GM12872 (cell line): ENCODE results near the gene BIRC2.

Experiments used
- TF ChIP-seq, protein P1 (sequence below): IDR thresholded peaks from 3 replicates; pipeline ENCODE4 v1.5.1; 2011; ENCODE audit warnings: low read depth, mild to moderate bottlenecking, low read length, moderate library complexity; ENCODE audit not compliant: insufficient read depth

Gene BIRC2

GRCh38 chr11:102391549-102392237, 44.7 kb downstream of the BIRC2 start:
- TF ChIP-seq, protein P1, sequence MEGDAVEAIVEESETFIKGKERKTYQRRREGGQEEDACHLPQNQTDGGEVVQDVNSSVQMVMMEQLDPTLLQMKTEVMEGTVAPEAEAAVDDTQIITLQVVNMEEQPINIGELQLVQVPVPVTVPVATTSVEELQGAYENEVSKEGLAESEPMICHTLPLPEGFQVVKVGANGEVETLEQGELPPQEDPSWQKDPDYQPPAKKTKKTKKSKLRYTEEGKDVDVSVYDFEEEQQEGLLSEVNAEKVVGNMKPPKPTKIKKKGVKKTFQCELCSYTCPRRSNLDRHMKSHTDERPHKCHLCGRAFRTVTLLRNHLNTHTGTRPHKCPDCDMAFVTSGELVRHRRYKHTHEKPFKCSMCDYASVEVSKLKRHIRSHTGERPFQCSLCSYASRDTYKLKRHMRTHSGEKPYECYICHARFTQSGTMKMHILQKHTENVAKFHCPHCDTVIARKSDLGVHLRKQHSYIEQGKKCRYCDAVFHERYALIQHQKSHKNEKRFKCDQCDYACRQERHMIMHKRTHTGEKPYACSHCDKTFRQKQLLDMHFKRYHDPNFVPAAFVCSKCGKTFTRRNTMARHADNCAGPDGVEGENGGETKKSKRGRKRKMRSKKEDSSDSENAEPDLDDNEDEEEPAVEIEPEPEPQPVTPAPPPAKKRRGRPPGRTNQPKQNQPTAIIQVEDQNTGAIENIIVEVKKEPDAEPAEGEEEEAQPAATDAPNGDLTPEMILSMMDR = no peak

DNA sequence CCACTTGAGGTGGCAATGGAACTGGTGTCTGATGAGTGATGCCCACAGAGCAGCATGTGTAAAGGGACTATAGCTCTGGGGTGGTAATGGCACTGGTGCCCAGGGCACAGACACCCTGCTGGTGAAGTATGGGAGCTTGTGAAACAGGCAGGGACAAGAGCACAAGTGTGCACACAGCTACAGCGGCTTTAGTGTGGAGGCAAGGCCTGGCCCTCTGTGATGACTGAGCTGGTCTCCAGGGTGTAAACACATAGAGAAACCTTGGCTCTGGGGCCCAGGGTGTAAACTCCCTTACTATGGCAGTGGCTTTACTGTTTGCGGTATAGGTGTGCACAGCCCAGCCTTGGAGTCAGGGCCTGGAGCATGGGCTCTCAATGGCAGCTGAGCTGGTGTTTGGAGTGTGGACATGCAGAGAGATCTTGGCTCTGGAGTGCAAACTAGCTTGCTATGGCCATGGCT, 46.3 kb downstream of the BIRC2 start:
- TF ChIP-seq, protein P1 = no peak

DNA sequence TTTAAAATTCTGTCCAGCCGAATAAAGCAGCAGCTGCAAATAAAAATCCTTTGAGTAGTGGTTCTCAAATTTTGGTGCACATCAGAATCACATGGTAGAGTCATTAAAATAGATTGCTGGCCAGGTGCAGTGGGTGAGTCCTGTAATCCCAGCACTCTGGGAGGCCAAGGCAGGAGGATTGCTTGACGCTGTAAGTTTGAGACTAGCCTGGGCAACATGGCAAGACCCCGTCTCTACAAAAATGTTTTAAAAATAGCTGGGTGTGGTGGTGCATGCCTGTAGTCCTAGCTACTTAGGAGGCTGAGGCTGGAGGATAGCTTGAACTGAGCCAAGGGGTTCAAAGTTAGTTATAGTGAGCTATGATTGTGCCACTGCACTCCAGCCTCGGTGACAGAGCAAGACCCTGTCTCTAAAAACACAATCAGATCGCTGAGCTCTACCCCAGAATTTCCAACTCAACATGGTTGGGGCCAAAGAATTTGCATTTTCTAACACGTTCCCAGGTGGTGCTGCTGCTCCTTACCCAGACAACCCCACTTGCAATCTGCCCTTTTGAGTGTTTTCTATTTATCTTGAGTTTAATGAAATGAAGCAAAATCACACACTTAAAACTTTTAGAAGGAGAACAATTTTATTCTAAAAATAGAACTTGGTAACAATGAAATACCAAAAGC, 48.8 kb downstream of the BIRC2 start:
- TF ChIP-seq, protein P1 = no peak

DNA sequence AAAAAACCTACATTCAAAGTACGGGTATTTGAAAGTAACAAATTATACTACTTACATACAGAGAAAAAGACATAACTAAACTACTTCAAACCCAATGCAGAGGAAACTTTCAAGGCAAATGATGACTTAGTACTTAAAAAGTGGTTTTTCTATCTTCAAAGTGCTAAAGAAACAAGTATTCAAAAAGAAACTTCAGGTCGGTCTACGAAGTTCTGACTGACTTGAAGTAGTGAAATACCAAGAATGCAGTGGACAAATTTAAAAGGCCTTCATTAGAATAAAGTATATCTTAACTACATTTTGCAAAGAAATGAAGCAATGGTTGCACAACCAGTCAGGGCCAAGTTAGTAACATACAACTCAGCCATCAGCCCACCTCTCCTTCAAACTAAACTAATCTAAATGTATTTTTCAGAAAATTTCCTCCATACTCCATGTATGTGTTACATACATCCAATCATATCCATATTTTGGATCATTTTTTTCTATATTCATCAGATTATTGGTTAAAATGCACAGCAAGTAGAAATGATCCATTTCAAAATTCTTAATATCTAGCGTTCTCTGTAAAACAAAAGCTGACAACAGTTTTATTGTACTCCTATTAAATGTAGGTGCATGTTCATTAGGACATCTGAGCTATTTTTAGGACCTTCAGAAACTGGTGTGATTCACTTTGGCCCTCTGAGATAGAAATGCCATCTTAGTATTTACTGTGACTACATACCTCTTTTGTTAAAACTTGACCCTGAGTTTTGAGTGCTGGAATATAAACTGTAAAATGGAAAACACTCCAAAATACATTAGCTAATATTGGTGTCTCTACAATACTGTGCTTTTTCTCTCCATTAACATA, 49.9 kb downstream of the BIRC2 start:
- TF ChIP-seq, protein P1 = no peak

DNA sequence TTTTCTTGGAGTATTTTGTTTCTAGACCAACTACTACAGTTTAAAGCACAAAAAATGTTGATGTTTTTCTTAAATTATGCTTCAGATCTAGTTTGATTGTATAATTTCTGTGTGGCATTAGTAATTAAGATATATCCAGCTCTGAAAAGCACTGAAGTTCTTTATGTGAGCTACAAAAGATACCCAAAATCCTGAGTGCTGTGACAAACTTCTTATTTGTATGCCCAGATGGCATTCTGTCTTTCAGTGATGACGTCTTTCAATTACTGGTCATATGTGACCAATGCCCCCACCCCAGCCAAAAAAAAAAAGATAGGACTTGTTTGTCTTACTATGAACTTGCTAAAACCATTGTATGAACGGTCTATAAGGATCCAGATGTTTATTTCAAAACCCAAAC, 51.3 kb downstream of the BIRC2 start:
- TF ChIP-seq, protein P1 = no peak

GRCh38 chr11:102399189-102399588, 52.2 kb downstream of the BIRC2 start:
- TF ChIP-seq, protein P1 = no peak

DNA sequence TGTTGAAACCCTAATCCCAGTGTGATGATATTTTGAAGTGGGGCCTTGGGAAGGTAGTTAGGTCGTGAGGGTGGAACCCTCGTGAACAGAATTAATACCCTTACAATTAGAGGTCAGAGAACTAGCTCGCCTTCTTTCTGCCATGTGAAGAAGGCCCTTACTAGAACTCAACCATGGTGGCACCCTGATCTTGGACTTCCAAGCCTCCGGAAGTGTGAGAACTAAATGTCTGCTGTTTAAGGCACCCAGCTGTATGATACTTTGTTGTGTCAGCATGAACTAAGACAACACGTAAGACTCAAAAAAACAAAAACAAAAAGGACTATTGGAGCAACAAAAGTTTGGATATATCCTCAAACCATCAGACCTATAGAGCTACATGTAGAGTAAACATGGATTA, 53.6 kb downstream of the BIRC2 start:
- TF ChIP-seq, protein P1 = no peak
